RWPE1 (cell line): Measurements from ENCODE around the gene FBXO31.

Experiments used
- CTCF ChIA-PET: fragments of 350-600 bp; sonication (Branson Sonifier 250); formaldehyde crosslinking; extraction: SDS; loops from one replicate; lab custom pipeline; 2021; lab: Yijun Ruan, JAX
- POLR2A ChIA-PET: fragments of 400-600 bp; formaldehyde crosslinking; extraction: SDS; loops from one replicate; lab custom pipeline; 2020; ENCODE audit warnings: antibody characterized with exemption; ENCODE audit not compliant: low non-redundant PET; lab: Yijun Ruan, JAX
- DNase-seq: peaks from one replicate; pipeline ENCODE4 v3.0.0; 2012; ENCODE audit warnings: low spot score
- H3K27ac ChIP-seq: fragments of 450-650 bp; 2 replicates; pipeline ENCODE4 v1.5.1; 2017
- CTCF ChIP-seq: fragments of 450-650 bp; conservative IDR thresholded peaks from 2 replicates; pipeline ENCODE4 v1.5.1; 2017; ENCODE audit warnings: low read depth, mild to moderate bottlenecking

FBXO31 gene

GRCh38 chr16:87306516-87306915, 77.1 kb downstream of the FBXO31 start:
- DNase-seq: no peak
- POLR2A ChIA-PET: no interaction called here
- CTCF ChIA-PET: no interaction called here
- TF ChIP-seq CTCF: no peak
- H3K27ac ChIP-seq: no peak overlapping the region

- TF ChIP-seq CTCF: no peak
- POLR2A ChIA-PET: no interaction called here
- DNase-seq: no peak
- CTCF ChIA-PET: interaction anchor here (0.7 kb wide), 1 partner anchor 8 kb away, joined by 3 read pairs; no protein-coding TSS in a partner anchor
- no peak overlapping the region for H3K27ac ChIP-seq
These were observed 77.8 kb downstream of the FBXO31 start for GRCh38 chr16:87305505-87306391.

- no peak for DNase-seq
- TF ChIP-seq CTCF: no peak
- CTCF ChIA-PET: interaction anchor here (0.6 to 0.7 kb wide), 2 partner anchors 9 to 241 kb away, joined by 3 read pairs; no protein-coding TSS in a partner anchor
- H3K27ac ChIP-seq: no peak overlapping the region
- POLR2A ChIA-PET: no interaction called here
These were observed 78.6 kb downstream of the FBXO31 start for GRCh38 chr16:87304951-87305350.

- CTCF ChIA-PET: interaction anchor here (0.6 to 0.7 kb wide), 4 partner anchors 19 to 405 kb away, joined by 3 to 4 read pairs (median 3); no protein-coding TSS in a partner anchor
- POLR2A ChIA-PET: no interaction called here
- no peak overlapping the region for H3K27ac ChIP-seq
- no peak for DNase-seq
- no peak for TF ChIP-seq CTCF
These were observed 79.5 kb downstream of the FBXO31 start for GRCh38 chr16:87303962-87304521.

- no peak overlapping the region for H3K27ac ChIP-seq
- CTCF ChIA-PET: interaction anchor here (0.6 to 0.7 kb wide), 3 partner anchors 19 to 107 kb away, joined by 3 to 4 read pairs (median 3); no protein-coding TSS in a partner anchor
- POLR2A ChIA-PET: no interaction called here
- no peak for TF ChIP-seq CTCF
- DNase-seq: no peak
These were observed 80.1 kb downstream of the FBXO31 start for GRCh38 chr16:87303431-87303930.

- ChIA-PET CTCF (interaction anchor here (1.4 kb wide), 1 partner anchor 17 kb away, joined by 3 read pairs; no protein-coding TSS in a partner anchor), POLR2A (no interaction called here)
- DNase-seq: no peak
- no peak overlapping the region for H3K27ac ChIP-seq
- no peak for TF ChIP-seq CTCF
These were observed 84.6 kb downstream of the FBXO31 start for GRCh38 chr16:87298857-87299465.
